ENCODE data around the gene ACSF2. TPM values are rescaled to one million over a fixed set of nuclear protein-coding genes. Genes with fewer than 3 reads are reported as not detected.
A peak's percentile ranks its signal among the peaks of the same experiment; 100 is the strongest.

The ACSF2 gene
- total and polyA plus RNA-seq, 2 of the 13 experiments (the other 11 are each of a cell fraction or from before 2014, with no cell fraction given) = 87.3 to 109 TPM

GRCh38 chr17:50482516-50482915 lies 56.5 kb downstream of the ACSF2 start (continued):
- no peak for TF ChIP-seq ZKSCAN1 (IDR thresholded peaks at IDR 0.05; ENCODE audit: low read length)
- TF ChIP-seq ZNF205 (CRISPR knock-in tag; IDR thresholded peaks at IDR 0.05) = 0 out of 2 replicates have a peak, but pooled peaks have one; percentile 51
- no peak for TF ChIP-seq MTF1 (CRISPR knock-in tag; IDR thresholded peaks at IDR 0.05)
- peak; percentile 33; the same call in 1 of the 2 replicates for TF ChIP-seq YEATS4 (CRISPR knock-in tag; IDR thresholded peaks at IDR 0.05; ENCODE audit: borderline replicate concordance)
- TF ChIP-seq SRSF9 (IDR thresholded peaks at IDR 0.05; ENCODE audit: borderline replicate concordance, insufficient read depth, low read depth, low read length, poor library complexity, severe bottlenecking) = no peak
- TF ChIP-seq ZNF160 (CRISPR knock-in tag; IDR thresholded peaks at IDR 0.05) = no peak
- TF ChIP-seq NONO (IDR thresholded peaks at IDR 0.05) = no peak
- no peak for TF ChIP-seq NONO (CRISPR knock-in tag; conservative IDR thresholded peaks at IDR 0.05)
- no peak for TF ChIP-seq ZNF83 (CRISPR knock-in tag; IDR thresholded peaks at IDR 0.05; ENCODE audit: borderline replicate concordance)
- no peak for TF ChIP-seq CENPBD1 (CRISPR knock-in tag; IDR thresholded peaks at IDR 0.05; ENCODE audit: borderline replicate concordance, low read depth)
- 0 out of 2 replicates have a peak, but pooled peaks have one; percentile 16 for TF ChIP-seq ZNF264 (CRISPR knock-in tag; IDR thresholded peaks at IDR 0.05)
- no peak for TF ChIP-seq THAP7 (CRISPR knock-in tag; IDR thresholded peaks at IDR 0.05)
- no peak for TF ChIP-seq ZNF10 (CRISPR knock-in tag; IDR thresholded peaks at IDR 0.05; ENCODE audit: borderline replicate concordance, low read depth)
- TF ChIP-seq KDM1A (CRISPR knock-in tag; IDR thresholded peaks at IDR 0.05) = no peak
- TF ChIP-seq ZSCAN22 (CRISPR knock-in tag; IDR thresholded peaks at IDR 0.05) = no peak
- peak; percentile 73; the same call in 1 of the 2 replicates for TF ChIP-seq RXRA (CRISPR knock-in tag; IDR thresholded peaks at IDR 0.05)
- no peak for TF ChIP-seq REL (CRISPR knock-in tag; conservative IDR thresholded peaks at IDR 0.05)
- no peak for TF ChIP-seq ZNF451 (CRISPR knock-in tag; IDR thresholded peaks at IDR 0.05)
- 0 out of 2 replicates have a peak, but pooled peaks have one; percentile 54 for TF ChIP-seq ATF6 (CRISPR knock-in tag; conservative IDR thresholded peaks at IDR 0.05)
- no peak for TF ChIP-seq NCOA5 (CRISPR knock-in tag; IDR thresholded peaks at IDR 0.05)
- no peak for TF ChIP-seq ZNF567 (CRISPR knock-in tag; IDR thresholded peaks at IDR 0.05; ENCODE audit: borderline replicate concordance)
- no peak for TF ChIP-seq ZNF33A (CRISPR knock-in tag; IDR thresholded peaks at IDR 0.05; ENCODE audit: borderline replicate concordance)
- TF ChIP-seq NFKBIZ (CRISPR knock-in tag; IDR thresholded peaks at IDR 0.05) = 0 out of 2 replicates have a peak, but pooled peaks have one; percentile 72
- no peak for TF ChIP-seq POLR2A (IDR thresholded peaks at IDR 0.05; ENCODE audit: insufficient read depth in 1 of 2, low read depth in 2 of 2, low read length in 2 of 2)
- no peak for TF ChIP-seq ZNF326 (CRISPR knock-in tag; IDR thresholded peaks at IDR 0.05; ENCODE audit: borderline replicate concordance)
- TF ChIP-seq ZFYVE20 (CRISPR knock-in tag; IDR thresholded peaks at IDR 0.05; ENCODE audit: borderline replicate concordance, low read depth) = no peak
- no peak for TF ChIP-seq ZBTB42 (CRISPR knock-in tag; IDR thresholded peaks at IDR 0.05)
- no peak for TF ChIP-seq CHD4 (IDR thresholded peaks at IDR 0.05; ENCODE audit: borderline replicate concordance, low read length)
- peak; percentile 52; the same call in 1 of the 2 replicates for TF ChIP-seq HDAC2 (CRISPR knock-in tag; IDR thresholded peaks at IDR 0.05)
- TF ChIP-seq HOXA7 (CRISPR knock-in tag; IDR thresholded peaks at IDR 0.05) = no peak
- no peak for TF ChIP-seq ZFP37 (CRISPR knock-in tag; IDR thresholded peaks at IDR 0.05; ENCODE audit: borderline replicate concordance)

All from HepG2 (cell line).